Measurements from ENCODE around the gene ZNF407.
A peak's percentile ranks its signal among the peaks of the same experiment; 100 is the strongest.

DNA sequence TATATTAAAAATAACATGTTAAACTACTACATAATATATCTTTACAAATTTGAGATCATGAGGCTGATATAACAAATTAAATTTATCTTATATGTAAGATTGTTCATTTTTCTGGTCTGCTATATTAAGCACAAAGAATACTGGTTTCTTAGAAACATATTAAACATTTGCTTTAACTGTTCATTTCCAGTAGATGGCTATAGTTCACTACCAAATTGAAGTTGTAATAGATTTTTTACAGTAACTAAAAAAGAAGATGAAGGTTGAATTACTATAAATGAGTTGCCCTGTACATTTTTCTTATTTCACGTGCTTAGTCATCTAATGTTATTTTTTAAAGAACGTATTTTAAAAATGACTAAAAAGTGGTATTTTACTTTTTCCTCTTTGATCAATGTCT, 57.0 kb downstream of the ZNF407 start:
- TF ChIP-seq NKX3-1 (CRISPR knock-in tag; IDR thresholded peaks at IDR 0.05), result no peak
- TF ChIP-seq, protein P1, sequence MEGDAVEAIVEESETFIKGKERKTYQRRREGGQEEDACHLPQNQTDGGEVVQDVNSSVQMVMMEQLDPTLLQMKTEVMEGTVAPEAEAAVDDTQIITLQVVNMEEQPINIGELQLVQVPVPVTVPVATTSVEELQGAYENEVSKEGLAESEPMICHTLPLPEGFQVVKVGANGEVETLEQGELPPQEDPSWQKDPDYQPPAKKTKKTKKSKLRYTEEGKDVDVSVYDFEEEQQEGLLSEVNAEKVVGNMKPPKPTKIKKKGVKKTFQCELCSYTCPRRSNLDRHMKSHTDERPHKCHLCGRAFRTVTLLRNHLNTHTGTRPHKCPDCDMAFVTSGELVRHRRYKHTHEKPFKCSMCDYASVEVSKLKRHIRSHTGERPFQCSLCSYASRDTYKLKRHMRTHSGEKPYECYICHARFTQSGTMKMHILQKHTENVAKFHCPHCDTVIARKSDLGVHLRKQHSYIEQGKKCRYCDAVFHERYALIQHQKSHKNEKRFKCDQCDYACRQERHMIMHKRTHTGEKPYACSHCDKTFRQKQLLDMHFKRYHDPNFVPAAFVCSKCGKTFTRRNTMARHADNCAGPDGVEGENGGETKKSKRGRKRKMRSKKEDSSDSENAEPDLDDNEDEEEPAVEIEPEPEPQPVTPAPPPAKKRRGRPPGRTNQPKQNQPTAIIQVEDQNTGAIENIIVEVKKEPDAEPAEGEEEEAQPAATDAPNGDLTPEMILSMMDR (CRISPR knock-in tag; IDR thresholded peaks at IDR 0.05), result no peak
- TF ChIP-seq, protein P2, sequence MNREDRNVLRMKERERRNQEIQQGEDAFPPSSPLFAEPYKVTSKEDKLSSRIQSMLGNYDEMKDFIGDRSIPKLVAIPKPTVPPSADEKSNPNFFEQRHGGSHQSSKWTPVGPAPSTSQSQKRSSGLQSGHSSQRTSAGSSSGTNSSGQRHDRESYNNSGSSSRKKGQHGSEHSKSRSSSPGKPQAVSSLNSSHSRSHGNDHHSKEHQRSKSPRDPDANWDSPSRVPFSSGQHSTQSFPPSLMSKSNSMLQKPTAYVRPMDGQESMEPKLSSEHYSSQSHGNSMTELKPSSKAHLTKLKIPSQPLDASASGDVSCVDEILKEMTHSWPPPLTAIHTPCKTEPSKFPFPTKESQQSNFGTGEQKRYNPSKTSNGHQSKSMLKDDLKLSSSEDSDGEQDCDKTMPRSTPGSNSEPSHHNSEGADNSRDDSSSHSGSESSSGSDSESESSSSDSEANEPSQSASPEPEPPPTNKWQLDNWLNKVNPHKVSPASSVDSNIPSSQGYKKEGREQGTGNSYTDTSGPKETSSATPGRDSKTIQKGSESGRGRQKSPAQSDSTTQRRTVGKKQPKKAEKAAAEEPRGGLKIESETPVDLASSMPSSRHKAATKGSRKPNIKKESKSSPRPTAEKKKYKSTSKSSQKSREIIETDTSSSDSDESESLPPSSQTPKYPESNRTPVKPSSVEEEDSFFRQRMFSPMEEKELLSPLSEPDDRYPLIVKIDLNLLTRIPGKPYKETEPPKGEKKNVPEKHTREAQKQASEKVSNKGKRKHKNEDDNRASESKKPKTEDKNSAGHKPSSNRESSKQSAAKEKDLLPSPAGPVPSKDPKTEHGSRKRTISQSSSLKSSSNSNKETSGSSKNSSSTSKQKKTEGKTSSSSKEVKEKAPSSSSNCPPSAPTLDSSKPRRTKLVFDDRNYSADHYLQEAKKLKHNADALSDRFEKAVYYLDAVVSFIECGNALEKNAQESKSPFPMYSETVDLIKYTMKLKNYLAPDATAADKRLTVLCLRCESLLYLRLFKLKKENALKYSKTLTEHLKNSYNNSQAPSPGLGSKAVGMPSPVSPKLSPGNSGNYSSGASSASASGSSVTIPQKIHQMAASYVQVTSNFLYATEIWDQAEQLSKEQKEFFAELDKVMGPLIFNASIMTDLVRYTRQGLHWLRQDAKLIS (CRISPR knock-in tag; IDR thresholded peaks at IDR 0.05), result no peak
- no peak for TF ChIP-seq SOX6 (IDR thresholded peaks at IDR 0.05)
- TF ChIP-seq SOX6 (CRISPR knock-in tag; IDR thresholded peaks at IDR 0.05), result no peak
- peak; percentile 61 for TF ChIP-seq STAG1 (CRISPR knock-in tag; IDR thresholded peaks at IDR 0.05)
